ENCODE results near the gene SNX7. TPM values are rescaled to one million over a fixed set of nuclear protein-coding genes. Genes with fewer than 3 reads are reported as not detected.

Gene SNX7
- total RNA-seq, 4 donors from 2014 or later, result 9.9 to 27.0 (median 18.3) TPM

DNA sequence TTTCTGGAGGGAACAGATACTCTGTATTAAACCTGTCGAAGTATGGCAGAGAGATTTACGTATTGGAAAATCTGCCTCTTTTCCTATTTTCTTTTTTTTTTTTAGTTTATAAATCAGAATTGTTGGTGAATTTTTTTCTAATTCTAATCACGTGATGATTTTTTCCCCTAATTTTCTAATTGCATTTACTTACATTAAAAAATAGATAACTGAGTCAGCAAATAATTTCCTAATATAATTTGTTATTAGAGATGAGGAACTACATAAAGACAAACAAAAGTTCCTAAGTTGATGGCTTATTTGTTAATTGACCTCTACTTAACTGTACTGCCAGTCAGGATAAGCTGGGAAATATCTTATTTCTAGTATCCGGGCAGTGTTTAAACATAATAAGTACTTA lies 34.6 kb downstream of the SNX7 start:
- no peaks in the 10 kb centered on the region for H3K9me3 ChIP-seq
- H3K4me3 ChIP-seq, result no peak overlapping the region
- H3K36me3 ChIP-seq, result peaks cover 0 to 6% (median 0%) of the 10 kb centered on the region in 3 donors
- H3K4me1 ChIP-seq, result no peaks in the 10 kb centered on the region
- no peaks in the 10 kb centered on the region for H3K27me3 ChIP-seq
- DNase-seq, result no peak
- TF ChIP-seq POLR2A (IDR thresholded peaks at IDR 0.05), result no peak
- TF ChIP-seq, protein P1, sequence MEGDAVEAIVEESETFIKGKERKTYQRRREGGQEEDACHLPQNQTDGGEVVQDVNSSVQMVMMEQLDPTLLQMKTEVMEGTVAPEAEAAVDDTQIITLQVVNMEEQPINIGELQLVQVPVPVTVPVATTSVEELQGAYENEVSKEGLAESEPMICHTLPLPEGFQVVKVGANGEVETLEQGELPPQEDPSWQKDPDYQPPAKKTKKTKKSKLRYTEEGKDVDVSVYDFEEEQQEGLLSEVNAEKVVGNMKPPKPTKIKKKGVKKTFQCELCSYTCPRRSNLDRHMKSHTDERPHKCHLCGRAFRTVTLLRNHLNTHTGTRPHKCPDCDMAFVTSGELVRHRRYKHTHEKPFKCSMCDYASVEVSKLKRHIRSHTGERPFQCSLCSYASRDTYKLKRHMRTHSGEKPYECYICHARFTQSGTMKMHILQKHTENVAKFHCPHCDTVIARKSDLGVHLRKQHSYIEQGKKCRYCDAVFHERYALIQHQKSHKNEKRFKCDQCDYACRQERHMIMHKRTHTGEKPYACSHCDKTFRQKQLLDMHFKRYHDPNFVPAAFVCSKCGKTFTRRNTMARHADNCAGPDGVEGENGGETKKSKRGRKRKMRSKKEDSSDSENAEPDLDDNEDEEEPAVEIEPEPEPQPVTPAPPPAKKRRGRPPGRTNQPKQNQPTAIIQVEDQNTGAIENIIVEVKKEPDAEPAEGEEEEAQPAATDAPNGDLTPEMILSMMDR (IDR thresholded peaks at IDR 0.05), result no peak
- no peak overlapping the region for H3K27ac ChIP-seq

DNA sequence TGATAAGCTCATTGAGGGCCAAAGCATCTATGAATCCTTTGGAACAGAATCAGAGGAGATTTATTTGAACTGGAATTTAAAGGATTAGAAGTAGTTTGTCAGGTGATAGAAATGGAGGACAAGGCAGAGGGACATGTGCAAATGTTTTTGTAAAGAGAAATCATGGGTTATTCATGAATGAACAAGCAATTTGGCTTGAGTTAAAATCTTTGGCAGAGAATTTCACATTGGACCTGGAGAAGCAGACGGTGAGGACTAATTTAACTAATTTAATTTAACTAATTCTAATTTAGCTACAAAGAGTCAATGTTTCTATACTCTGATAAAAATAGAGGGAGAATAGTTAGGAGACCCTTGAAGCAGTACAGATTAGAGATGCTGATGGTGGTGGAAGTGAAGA lies 36.3 kb downstream of the SNX7 start:
- no peaks in the 10 kb centered on the region for H3K9me3 ChIP-seq
- H3K36me3 ChIP-seq, result peaks cover 0 to 10% (median 0%) of the 10 kb centered on the region in 3 donors
- DNase-seq, result no peak
- no peak overlapping the region for H3K4me3 ChIP-seq
- H3K27me3 ChIP-seq, result no peaks in the 10 kb centered on the region
- no peaks in the 10 kb centered on the region for H3K4me1 ChIP-seq
- TF ChIP-seq, protein P1 (IDR thresholded peaks at IDR 0.05), result no peak
- no peak for TF ChIP-seq POLR2A (IDR thresholded peaks at IDR 0.05)
- H3K27ac ChIP-seq, result no peak overlapping the region

DNA sequence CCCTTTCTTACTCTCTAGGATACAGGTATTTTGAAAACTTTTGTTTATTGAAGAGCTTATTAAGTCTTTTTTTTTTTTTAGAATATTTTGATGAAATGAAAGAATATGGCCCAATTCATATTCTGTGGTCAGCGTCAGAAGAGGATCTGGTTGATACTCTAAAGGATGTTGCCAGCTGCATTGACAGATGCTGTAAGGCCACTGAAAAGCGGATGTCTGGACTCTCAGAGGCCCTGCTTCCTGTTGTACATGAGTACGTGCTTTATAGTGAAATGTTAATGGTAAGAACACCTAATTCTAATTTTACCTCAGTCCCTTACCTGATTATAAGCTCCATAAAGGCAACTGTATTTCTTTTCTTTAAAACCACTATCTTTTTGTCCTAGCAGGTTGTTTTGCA lies 37.1 kb downstream of the SNX7 start:
- Histone ChIP-seq H3K27me3 (no peaks in the 10 kb centered on the region), H3K27ac (no peak overlapping the region), H3K4me3 (no peak overlapping the region), H3K9me3 (no peaks in the 10 kb centered on the region), H3K36me3 (peaks cover 0 to 10% (median 0%) of the 10 kb centered on the region in 3 donors), H3K4me1 (no peaks in the 10 kb centered on the region)
- no peak for TF ChIP-seq POLR2A (IDR thresholded peaks at IDR 0.05)
- TF ChIP-seq, protein P1 (IDR thresholded peaks at IDR 0.05), result no peak
- no peak for DNase-seq

DNA sequence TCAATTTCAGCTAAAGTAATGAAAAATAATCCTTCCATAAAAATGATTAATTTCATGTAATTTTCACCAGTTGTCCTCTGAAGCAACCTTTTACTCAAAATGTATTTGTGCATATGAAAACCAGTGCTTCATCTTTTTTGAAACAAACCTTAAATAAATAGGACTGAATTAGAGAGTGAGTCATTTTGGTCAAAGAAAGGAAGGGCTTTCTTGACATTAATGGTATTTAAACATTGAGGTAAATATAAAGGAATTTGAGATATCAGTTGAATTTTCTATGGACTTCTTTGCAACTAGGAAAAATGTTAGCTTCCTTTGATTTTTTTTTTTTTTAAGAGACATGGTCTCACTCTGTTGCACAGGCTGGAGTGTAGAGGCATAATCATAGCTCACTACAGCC lies 38.7 kb downstream of the SNX7 start:
- H3K27ac ChIP-seq, result no peak overlapping the region
- no peak overlapping the region for H3K4me3 ChIP-seq
- H3K36me3 ChIP-seq, result peaks cover 0 to 10% (median 0%) of the 10 kb centered on the region in 3 donors
- no peaks in the 10 kb centered on the region for H3K9me3 ChIP-seq
- TF ChIP-seq, protein P1 (IDR thresholded peaks at IDR 0.05), result no peak
- no peak for TF ChIP-seq POLR2A (IDR thresholded peaks at IDR 0.05)
- DNase-seq, result no peak
- no peaks in the 10 kb centered on the region for H3K4me1 ChIP-seq
- no peaks in the 10 kb centered on the region for H3K27me3 ChIP-seq

DNA sequence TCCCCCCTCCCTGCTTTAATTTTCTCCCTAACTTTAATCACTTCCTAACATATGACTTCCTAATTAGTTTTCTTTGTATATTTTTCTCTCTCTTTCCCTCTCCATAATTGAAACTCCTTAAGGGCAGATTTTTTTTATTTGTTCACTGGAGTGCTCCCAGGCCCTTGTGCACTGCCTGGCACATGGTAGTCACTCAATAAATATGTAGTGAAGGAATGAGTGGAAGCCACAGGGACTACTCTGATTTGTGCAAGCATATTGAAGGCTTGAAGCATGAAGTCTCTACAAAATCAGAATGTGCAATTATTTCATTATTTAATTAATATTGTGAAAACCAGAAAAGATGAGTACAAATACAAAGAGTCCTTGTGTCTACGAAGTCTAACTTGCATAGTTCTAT lies 41.5 kb downstream of the SNX7 start:
- Histone ChIP-seq H3K4me3 (no peak overlapping the region), H3K36me3 (peaks cover 0 to 4% (median 0%) of the 10 kb centered on the region in 3 donors), H3K27ac (no peak overlapping the region), H3K27me3 (no peaks in the 10 kb centered on the region), H3K4me1 (no peaks in the 10 kb centered on the region), H3K9me3 (no peaks in the 10 kb centered on the region)
- TF ChIP-seq POLR2A (IDR thresholded peaks at IDR 0.05), result no peak
- TF ChIP-seq, protein P1 (IDR thresholded peaks at IDR 0.05), result no peak
- DNase-seq, result no peak

DNA sequence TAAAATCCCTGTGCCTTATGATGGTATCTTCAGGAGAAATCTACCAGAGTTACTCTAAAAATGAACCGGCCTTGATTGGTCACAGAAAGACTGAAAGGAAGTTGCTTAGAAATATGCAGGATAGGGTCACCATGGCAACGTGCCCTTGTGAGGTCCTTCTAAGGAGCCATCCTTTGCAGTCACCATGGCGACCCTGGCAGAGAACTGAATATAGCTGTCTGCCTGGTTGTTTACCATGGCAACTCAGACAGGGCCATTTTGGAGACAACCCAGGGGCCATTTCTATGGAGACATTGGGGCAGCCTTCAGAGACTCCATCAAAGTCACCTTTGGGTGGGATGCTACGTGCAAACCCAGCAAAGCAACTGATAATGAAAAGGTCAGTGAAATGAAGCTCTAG lies 43.0 kb downstream of the SNX7 start:
- H3K4me1 ChIP-seq, result no peaks in the 10 kb centered on the region
- no peak overlapping the region for H3K27ac ChIP-seq
- no peaks in the 10 kb centered on the region for H3K9me3 ChIP-seq
- TF ChIP-seq, protein P1 (IDR thresholded peaks at IDR 0.05), result no peak
- TF ChIP-seq POLR2A (IDR thresholded peaks at IDR 0.05), result no peak
- H3K4me3 ChIP-seq, result no peak overlapping the region
- DNase-seq, result no peak
- H3K27me3 ChIP-seq, result no peaks in the 10 kb centered on the region
- H3K36me3 ChIP-seq, result peaks cover 0 to 4% (median 0%) of the 10 kb centered on the region in 3 donors
